ENCODE results near the gene UNKL.
"Not testable (repeated sequence)": the region's sequence is repeated elsewhere in the genome, so short reads cannot be mapped to it uniquely, and the experiment has no call there.

Gene UNKL

DNA sequence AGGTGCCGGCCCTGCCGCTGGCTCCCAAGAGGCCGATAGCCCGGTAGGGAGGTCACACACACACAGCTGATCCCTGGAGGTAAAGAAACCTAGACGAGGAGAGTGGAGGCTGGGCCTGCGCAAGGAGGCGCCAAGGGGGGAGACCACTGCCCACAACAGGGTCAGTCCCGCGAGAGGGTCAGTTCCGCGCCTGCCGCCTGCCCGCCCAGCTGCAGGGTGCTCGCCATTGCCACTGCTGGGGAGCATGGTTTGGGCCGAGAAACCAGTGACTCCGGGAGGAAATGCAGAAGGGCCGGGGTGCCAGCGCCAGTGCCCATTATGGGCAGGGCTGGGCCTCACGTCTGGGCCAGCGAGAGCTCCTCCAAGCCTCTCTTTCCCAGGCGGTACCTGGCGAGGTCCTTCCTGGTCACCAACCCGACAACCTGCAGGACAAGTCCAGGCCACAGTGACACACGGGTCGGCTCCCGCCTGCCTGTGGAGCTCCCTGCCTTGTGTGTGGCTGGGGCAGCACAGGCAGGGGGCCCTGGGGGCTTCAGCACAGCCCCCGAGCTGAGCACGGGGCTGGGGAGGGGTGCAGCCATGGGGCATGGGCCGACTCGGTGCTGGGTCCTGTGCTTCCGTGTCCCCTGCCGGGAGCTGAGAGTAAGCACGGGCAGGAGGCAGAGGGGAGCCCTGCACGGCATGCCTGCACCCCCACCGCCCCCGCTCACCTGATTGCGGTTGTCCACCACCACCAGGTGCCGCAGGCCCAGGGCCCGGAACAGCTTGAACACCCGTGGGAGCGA is 32.0 kb upstream of the UNKL start:
- no peak for DNase-seq (ENCODE audit: low read depth in 2 of 2)

DNA sequence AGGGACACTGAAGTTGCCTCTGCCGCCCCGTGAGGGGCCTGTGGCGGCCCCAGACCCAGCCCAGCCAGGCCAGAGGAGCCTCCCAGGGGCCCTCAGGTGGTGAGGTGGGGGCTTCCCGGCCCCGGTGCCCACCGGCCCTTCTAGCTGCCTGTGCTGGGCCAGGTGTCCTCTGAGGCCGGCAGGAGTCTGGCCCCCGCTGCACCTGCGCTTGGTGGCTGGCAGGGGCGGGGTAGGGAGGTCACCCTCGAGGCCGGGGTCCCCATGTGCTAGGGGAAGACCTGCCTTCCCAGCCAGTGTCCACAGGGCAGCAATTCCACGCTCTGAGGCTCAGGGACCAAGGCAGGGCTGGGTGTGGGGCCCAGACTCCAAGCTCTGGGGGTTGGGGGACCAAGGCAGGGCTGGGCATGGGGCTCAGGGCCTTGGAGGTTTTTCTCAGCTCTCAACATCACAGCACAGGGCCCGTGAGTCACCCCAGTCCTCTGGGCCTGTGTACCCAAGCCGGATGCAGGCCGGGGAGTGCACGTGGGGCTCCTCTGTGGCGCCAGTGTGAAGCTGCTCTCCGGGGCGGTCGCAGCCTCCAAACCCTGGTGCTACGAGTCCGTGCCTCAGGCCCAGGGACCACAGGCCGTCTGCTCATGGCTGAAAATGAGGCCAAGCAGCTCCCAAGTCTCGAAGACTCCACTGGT is 31.2 kb upstream of the UNKL start:
- DNase-seq (ENCODE audit: low read depth in 2 of 2) = no peak

DNA sequence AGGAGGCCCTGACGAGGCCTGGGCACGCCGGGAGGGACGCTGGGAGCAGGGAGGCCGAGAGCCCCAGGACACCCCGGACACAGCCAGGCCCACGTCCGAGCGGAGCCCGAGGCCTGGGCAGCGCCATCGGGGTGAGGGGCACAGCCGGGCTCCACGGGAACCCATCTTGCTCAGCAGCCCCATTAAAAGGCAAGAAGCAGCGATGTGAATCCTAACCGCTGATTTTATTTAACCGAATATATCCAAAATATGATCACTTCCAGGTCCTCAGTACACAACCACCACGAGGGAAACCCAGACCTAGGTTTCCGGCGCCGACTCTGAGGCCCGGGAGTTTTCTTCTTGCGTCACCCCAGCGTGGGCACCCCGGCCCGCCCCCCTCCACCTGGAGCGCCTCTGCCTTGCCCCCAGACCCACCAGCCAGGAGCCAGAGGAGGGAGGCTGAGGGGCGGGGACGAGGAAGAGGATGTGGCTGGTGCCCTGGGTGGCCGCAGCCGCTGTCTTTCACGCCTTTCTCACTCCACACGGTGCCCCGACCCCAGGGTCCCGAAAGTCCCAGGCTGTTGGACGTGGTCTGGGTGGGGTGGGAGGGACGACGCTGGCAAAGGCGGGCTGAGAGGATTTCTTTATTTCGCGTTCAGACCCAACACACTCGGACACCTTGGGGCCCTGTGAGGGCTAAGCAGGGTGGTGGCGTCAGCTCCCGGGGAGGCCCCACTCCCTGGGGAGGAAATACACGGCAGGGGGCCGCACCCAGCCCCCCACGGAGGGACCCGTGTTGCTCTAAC is 30.4 kb upstream of the UNKL start:
- DNase-seq (ENCODE audit: low read depth in 2 of 2) = no peak

DNA sequence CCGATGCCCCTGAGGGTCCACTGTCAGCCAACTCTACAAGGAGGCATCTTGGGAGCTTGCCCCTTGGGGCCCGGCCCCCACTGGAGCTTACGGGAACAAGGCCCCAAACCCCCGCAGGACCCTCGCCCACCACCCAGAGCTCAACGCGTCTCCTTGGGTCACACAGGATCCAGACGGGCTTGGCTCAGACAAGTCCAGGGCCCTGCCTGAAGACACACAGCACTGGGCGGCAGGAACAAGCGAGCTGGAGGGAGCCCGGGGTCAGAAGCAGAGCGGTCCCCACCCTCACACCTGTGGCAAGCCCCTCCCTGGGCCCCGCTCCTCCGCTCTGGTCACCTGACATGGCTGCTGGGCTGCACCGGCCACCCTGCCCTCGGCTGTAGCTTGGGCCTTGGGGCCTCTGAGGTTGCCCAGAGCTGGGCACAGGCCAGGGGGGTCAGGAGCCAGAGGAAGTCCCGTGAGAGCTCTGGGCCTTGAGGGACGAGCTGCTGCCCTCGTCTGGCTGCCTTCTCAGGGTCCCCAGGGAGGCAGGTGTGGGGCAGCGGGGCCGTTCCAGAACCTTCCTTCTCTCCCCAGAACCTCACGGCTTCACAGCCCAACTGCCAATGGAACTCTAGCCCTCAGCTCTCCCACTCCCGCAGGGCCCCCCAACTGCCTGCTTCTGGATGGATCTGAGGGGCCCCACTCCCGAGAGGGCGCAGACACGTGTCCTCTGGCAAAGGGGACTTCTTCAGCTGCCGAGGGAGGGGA is 29.7 kb upstream of the UNKL start, which contains the start of gene CCDC154:
Gene CCDC154, minus strand, starts transcription at position 577 of the 750 bp plus-strand sequence. Its CDS starts 234 bp downstream, at position 343.
- DNase-seq (ENCODE audit: low read depth in 2 of 2) = no peak

DNA sequence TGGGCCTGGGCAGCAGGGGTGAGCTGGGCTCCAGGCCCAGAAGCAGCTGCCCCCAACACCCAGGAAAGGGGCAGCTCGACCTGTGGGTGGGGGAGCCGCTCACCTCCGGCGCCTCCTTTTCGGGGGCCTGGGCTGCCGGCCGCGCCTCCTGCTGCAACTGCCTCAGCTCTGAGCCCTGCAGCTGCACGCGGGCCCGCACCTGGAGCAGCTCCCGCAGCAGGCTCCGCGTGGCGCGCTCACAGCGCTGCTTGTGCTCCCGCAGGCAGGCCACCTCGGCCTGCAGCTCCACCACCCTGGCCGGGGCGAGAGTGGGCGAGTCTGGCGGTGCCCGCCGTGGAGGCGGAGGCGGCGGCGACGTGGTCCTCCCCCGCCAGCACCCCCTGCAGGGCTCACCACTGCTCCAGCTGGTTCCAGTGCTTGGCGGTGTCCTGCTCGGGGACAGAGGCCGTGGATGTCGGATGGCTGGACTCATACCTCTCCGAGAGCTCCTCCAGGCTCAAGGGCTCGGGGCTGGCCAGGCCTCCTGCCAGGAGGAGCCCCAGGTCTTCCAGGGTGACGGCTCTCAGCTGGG is 29.0 kb upstream of the UNKL start:
- no peak for DNase-seq (ENCODE audit: low read depth in 2 of 2)

DNA sequence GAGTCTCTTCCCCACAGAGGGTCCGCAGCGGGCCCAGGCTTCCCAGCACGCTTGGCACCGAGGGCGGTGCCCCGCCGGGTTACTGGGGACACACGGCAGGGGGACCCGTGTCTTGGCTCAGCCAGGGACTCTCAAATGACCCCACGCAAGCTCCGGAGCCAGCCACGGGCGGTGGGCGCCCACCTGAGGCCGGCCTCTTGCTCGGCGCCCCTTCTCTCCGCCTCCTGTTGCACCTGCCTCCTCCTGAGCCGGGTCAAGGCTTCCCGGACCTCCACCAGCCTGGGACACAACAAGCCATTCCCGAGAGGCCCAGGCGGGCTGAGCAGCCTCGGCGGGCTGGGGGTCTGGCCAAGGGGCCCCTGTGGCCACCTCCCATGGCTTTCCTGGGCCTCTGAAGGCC is 28.2 kb upstream of the UNKL start:
- no peak for DNase-seq (ENCODE audit: low read depth in 2 of 2)

DNA sequence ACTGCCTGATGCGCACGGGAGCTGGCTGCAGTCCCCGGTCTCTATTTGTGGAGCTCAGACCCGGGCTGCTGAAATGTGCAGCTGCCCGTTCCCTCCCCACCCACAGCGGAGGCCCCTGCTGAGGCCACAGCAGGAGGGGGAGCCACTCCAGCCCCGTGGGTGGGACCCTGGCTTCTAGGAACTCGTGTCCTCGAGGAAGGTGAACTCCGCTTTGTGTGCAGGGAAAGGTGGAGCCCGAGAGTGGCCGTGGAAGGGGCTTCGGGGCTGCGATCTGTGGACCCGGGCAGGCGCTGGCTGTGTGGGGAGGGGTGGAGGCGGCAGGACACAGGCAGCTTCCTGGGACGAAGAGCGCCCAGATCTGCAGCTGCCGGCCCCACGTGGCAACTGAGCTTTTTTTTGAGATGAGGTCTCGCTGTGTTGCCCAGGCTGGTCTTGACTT is 26.9 kb upstream of the UNKL start:
- no peak for DNase-seq (ENCODE audit: low read depth in 2 of 2)

DNA sequence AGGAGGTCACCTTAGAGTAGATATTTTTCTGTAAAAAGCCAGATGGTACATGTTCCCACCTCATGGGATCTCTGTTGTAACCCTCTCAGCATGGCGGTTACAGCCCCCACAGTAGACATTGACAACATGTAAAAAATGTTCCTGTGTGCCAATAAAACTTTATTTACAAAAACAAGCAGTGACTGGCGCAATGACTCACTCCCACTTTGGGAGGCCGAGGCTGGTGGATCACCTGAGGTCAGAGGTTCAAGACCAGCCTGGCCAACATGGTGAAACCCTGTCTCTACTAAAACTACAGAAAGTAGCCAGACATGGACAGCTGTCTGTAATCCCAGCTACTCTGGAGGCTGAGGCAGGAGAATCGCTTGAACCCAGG is 25.2 kb upstream of the UNKL start:
- DNase-seq (ENCODE audit: low read depth in 2 of 2) = not testable (repeated sequence)

DNA sequence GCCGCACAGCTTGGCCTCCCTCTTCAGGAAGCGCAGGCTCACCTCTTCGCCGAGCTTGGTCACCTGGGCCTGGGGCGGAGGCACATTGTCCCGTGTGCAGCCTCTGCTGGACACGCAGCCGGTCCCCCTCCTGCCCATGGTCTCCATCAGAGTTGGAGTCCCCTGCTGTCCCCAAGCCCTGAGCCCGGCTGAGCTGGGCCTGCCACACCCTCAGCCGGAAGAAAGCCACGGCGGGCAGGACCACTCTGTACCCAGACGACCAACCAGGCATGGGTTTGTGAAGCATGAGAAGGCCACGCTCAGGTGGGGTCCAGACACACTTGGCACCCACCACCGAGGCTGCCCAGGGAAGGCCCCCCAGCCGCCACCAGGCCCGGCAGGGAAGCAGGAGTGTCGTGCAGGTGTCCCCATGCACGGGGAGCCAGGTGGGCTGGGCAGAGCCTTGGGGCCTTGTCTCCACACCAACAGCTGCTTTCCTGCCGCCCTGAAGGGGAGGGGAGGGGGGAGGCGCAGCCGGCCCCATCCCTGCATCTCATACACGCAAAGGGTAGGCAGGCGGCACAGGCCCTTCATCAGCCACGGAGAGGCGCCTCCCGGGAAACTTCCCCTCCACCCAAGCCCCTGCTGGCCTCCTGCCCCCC is 24.7 kb upstream of the UNKL start:
- no peak for DNase-seq (ENCODE audit: low read depth in 2 of 2)

DNA sequence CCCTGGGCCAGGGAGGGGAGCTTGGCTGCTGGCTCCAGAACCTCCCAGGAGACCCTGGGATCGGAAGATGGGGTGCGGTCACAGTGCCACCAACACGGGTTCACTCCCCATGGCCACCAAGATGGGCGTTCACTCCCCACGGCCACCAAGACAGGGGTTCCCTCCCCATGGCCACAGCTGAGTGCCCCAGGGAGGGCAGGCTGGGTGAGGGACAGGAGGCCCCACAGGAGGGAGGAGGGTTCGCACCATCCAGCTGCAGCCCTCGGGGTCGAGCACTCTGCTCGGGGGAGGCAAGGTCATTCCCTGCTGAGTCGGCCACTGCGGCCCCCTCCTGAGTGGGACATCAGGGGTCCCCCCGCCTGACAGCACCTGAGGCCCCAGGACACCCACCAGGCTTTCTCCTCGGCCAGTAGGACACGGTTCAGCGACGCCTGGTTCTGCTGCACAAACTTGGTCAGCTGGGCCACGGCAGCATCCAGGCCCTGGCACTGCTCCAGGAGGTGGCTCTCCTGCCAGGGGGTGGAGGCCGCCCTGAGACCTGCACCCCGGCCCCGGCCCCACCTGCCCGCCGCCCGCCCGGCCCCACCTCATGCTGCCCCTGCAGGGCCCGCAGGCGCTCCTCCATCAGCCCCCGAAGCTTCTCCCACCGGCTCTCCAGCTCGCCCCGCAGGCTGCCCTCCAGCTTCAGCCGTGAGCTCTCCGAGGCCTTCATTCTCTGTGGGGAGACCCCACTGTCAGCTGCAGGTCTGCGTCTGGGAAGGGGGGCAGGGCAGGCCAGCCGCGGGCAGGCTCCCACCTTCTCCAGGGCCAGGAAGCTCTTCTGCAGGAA is 23.9 kb upstream of the UNKL start:
- DNase-seq (ENCODE audit: low read depth in 2 of 2) = no peak

DNA sequence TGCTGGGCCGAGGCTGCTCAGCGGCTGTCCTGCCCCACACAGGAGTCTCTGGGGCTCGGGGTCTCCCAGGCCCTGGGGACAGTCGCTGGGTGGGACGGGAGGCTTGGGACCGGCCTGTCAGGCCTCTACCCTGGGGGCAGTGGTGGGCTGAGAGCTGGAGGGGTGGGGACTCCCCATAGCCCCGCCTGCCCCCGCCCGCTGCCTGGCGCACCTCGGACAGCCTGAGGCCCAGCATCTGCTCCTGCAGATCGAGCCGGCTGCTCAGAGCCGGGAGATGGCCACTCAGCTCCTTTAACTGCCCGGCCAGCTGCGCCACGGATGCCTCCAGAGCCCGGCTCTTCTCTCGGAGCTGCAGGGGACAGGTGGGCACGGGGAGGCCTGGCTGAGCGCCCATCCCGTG is 23.1 kb upstream of the UNKL start:
- DNase-seq (ENCODE audit: low read depth in 2 of 2) = no peak

DNA sequence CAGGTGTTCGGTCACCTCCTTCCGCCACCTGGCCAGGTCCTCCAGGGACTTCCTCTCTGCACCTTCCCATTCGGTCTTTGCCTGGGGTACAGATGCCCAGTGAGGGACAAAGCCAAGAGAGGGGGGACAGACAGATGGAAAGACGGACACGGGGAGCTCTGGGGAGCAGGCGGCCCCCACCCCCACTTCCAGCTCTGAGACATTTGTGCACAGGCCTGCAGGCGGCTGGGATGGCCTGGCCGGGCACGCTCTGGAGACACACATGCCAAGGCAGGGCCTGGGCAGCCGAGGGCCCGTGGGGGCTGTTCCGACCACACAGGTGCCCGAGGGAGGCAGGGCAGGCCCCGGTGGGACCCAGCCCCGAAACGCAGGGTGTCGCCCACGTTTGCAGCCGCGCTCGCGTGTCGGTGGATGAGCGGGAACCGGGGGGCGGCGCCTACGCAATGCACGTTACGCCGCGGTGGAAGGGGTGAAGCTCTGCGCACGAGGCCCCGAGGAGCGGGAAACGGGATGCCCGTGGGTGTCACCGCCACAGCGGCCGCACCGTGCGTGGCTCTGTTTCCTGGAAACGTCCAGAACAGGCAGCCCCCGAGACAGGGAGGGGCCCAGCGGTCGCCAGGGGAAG is 22.3 kb upstream of the UNKL start:
- DNase-seq (ENCODE audit: low read depth in 2 of 2) = no peak

DNA sequence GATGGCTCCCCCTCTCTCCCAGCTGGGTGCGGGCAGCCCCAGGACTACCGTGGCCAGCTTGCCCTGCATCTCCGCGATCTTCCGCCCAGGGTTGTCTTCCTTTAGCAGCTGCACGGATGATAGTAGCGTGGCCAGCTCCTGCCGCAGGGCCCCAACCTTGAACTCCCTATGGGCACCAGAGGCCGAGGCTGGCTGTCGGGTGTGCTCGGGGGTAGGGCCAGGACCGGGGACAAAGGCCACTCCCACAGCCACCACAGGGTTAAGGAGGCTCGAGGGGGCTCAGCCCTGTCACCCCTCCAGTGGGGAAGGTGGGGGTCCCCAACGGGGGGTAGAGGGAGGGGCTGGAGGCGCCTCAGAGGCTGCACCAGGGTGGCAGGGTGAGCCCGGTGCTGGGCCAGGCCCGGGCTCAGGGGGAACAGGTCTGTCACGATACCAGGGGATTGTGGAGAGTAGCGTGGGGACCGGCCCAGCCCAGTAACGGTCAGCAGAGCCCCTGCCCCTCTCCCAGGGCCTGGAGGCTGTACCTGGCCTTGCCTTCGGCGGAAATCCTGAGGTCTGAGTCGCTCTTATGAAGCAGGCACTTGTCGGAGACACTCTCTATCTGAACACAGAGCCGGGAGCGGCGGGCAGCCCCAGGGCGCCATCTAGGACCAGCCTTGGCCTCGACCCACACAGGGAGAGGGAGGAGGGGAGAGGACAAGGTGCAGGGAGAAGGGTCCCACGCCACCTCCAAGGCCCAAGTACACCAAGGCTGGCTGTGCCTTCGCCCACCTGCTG is 21.6 kb upstream of the UNKL start:
- DNase-seq (ENCODE audit: low read depth in 2 of 2) = no peak

DNA sequence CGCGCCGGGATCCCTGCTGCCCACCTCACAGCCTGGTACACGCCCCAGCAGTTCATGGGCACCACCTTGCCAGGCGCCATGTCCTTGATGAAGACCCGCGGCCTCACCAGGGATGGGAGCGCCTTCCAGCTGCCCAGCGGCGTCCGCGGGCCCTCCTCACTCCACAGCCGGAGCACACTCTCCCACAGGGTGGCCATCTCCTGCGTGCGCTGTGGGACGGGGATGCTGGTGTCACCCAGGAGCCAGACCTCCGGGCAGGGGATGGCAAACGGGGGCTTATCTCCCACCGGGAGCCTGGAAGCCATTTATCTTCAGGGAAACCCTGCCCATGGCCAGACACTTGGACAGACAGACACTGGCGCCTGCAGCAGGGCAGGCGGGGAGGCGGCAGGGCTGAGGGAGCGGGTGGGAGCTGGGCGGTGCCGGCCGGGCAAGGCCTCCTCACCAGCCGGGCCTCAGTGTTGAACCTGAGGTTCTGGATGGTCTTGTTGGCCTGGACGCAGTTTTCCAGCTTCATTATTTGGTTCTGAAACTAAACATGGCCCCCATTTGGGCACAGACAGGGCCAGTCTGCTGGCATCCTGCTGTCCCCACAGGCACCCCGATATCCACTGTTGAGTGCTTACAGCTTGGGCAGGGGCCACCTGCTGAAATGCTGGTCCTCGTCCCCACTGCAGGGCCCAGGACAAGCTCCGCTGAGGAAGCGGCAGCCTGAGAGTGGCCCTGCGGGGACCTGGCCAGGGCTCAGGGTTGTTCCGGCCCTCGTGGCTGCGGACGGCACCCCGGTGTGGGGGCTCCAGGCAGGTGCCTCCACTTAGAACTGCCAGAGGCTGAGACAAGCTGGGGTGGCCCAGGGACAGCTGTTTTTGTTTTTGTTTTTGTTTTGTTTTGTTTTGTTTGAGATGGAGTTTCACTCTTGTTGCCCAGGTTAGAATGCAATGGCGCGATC is 20.4 kb upstream of the UNKL start:
- no peak for DNase-seq (ENCODE audit: low read depth in 2 of 2)

DNA sequence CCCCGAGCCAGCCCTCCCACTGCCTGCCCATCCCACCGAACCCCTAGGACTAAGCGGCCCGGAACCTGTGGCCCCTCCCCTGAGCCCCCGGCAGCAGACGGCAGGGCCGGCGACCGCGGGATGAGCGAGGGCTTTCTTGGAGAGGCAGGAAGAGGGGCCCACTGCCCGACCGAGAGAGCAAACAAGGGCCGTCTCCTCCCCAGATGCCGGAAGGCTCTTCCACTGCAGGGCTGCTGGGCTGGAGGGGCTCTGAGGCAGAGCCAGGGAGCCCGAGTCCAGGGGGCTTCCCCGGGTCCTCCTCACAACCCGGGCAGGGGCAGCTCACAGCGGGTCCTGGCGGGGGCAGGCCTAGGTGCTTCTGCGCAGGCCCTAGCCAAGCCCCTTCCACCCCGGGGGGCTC is 19.3 kb upstream of the UNKL start:
- no peak for DNase-seq (ENCODE audit: low read depth in 2 of 2)

DNA sequence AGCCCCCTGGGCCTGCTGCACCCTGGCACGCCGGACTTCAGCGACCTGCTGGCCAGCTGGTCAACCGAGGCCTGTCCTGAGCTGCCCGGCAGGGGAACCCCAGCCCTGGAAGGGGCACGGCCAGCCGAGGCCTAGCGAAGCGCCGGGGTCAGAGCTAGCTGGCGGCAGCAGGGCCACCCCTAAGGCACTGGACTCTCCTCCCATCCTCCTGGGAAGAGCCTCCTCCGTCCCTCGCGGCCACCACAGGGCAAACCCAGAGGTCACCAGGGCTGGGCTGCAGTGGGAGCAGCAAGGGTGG is 18.7 kb upstream of the UNKL start:
- no peak for DNase-seq (ENCODE audit: low read depth in 2 of 2)

DNA sequence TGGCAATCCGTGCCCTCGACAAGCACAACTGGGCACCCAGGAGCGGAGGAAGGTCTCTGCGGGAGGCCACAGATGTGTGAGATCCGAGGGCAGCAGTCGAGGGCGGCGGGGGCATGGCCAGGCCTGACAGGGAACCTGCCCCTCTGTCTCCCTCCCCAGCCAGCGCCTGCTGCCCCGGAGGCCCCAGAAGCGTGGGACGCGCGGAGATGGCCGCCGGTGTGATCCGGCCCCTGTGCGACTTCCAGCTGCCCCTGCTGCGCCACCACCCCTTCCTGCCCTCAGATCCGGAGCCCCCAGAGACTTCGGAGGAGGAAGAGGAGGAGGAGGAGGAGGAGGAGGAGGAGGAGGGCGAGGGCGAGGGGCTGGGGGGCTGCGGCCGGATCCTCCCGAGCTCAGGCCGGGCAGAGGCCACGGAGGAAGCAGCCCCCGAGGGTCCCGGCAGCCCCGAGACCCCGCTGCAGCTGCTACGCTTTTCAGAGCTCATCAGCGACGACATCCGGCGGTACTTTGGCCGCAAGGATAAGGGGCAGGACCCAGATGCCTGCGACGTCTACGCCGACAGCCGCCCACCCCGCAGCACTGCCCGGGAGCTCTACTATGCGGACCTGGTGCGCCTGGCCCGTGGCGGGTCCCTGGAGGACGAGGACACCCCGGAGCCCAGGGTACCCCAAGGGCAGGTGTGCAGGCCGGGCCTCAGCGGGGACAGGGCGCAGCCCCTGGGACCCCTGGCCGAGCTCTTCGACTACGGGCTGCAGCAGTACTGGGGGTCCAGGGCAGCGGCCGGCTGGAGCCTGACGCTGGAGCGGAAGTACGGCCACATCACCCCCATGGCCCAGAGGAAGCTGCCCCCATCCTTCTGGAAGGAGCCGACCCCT is 18.1 kb upstream of the UNKL start:
- no peak for DNase-seq (ENCODE audit: low read depth in 2 of 2)

Measured in stimulated activated CD4-positive, alpha-beta T cell treated with anti-CD3 and anti-CD28 coated beads, Interleukin-1b, Interleukin-23, amount 100 ng/mL, for 1 hour (primary cell).